ENCODE measurements around the gene SLC38A1.

DNA sequence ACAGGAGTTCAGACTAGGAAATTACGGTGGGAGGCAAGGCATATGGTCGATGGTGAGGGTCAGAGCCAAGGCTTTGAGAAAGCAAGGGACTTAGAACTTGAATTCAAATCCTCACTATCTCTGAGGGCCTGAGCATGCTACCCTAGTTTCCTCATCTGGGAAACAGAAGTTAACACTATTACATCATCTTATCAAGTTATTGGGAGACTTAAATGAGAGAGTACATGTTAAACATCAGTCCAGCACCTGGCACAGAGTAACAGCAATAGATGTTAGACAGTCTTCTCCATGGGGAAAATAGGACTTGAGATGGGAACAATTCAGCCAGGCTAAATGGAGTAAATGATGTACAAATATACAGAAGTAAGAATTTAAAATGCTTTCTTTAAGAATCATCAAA is 38.5 kb downstream of the SLC38A1 start:
- TF ChIP-seq, protein P1, sequence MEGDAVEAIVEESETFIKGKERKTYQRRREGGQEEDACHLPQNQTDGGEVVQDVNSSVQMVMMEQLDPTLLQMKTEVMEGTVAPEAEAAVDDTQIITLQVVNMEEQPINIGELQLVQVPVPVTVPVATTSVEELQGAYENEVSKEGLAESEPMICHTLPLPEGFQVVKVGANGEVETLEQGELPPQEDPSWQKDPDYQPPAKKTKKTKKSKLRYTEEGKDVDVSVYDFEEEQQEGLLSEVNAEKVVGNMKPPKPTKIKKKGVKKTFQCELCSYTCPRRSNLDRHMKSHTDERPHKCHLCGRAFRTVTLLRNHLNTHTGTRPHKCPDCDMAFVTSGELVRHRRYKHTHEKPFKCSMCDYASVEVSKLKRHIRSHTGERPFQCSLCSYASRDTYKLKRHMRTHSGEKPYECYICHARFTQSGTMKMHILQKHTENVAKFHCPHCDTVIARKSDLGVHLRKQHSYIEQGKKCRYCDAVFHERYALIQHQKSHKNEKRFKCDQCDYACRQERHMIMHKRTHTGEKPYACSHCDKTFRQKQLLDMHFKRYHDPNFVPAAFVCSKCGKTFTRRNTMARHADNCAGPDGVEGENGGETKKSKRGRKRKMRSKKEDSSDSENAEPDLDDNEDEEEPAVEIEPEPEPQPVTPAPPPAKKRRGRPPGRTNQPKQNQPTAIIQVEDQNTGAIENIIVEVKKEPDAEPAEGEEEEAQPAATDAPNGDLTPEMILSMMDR (IDR thresholded peaks at IDR 0.05 in 4 of 5, conservative IDR thresholded peaks at IDR 0.05 in 1 of 5): no peak
- no peak for TF ChIP-seq POLR2A (IDR thresholded peaks at IDR 0.05)
